HG03342 (cell line): ENCODE results near the gene JAM2.
"Not testable (repeated sequence)": the region's sequence is repeated elsewhere in the genome, so short reads cannot be mapped to it uniquely, and the experiment has no call there.

Experiments used
- ATAC-seq: cut with Tn5 transposase; IDR thresholded peaks from one replicate; pipeline ENCODE4 v1.9.1; 2021; ENCODE audit warnings: mild to moderate bottlenecking, moderate library complexity; ENCODE audit not compliant: unreplicated experiment

JAM2 gene

GRCh38 chr21:25638660-25639550 lies at the start of gene JAM2:
Gene JAM2, plus strand, starts transcription at chr21:25639258. Its CDS starts 564 bp downstream, at chr21:25639822.
- ATAC-seq: peak; percentile 53

GRCh38 chr21:25589887-25590286 lies 49.2 kb upstream of the JAM2 start:
- ATAC-seq: no peak

- peak; percentile 92 for ATAC-seq
These were observed 31.7 kb upstream of the JAM2 start, which contains the start of gene MRPL39 for GRCh38 chr21:25607151-25608043. Gene MRPL39, minus strand, starts transcription at chr21:25607481. Its CDS starts 6 bp downstream, at chr21:25607475.

- peak; percentile 76 for ATAC-seq
These were observed 30.9 kb upstream of the JAM2 start for GRCh38 chr21:25608044-25608737.

GRCh38 chr21:25614441-25614840 lies 24.6 kb upstream of the JAM2 start:
- ATAC-seq: no peak

- ATAC-seq: no peak
These were observed 23.2 kb upstream of the JAM2 start for GRCh38 chr21:25615880-25616279.

- ATAC-seq: no peak
These were observed 19.9 kb upstream of the JAM2 start for GRCh38 chr21:25619198-25619597.

- no peak for ATAC-seq
These were observed 14.5 kb upstream of the JAM2 start for GRCh38 chr21:25624511-25624910.

GRCh38 chr21:25625036-25625435 lies 14.0 kb upstream of the JAM2 start:
- ATAC-seq: no peak

GRCh38 chr21:25625776-25626555 lies 13.1 kb upstream of the JAM2 start:
- ATAC-seq: not testable (repeated sequence)

GRCh38 chr21:25626757-25627156 lies 12.3 kb upstream of the JAM2 start:
- ATAC-seq: no peak

GRCh38 chr21:25632296-25632695 lies 6.8 kb upstream of the JAM2 start:
- no peak for ATAC-seq

GRCh38 chr21:25635310-25635709 lies 3.7 kb upstream of the JAM2 start:
- ATAC-seq: no peak

GRCh38 chr21:25636727-25637126 lies 2.3 kb upstream of the JAM2 start:
- ATAC-seq: no peak

GRCh38 chr21:25637851-25638659 lies 1.0 kb upstream of the JAM2 start:
- ATAC-seq: no peak

GRCh38 chr21:25639551-25640201 lies 618 bp downstream of the JAM2 start:
- ATAC-seq: peak; percentile 63

- ATAC-seq: peak; percentile 24
These were observed 1.3 kb downstream of the JAM2 start for GRCh38 chr21:25640202-25640942.

- no peak for ATAC-seq
These were observed 1.9 kb downstream of the JAM2 start for GRCh38 chr21:25640943-25641292.
